Heart left ventricle (tissue), 13 donors: ENCODE data around the gene ZC3H12C.

Experiments
- CTCF ChIP-seq, 12 donors: fragments of 200-600 bp; sonication (generic) in 4 of 12; IDR thresholded peaks; one replicate each; pipeline versions ENCODE4 v1.5.0 to v1.8.0; 2018 to 2022; ENCODE audit warnings: antibody characterized with exemption in 12 of 12, mild to moderate bottlenecking in 5 of 12
- POLR2A ChIP-seq, 2 donors: fragments of 450-650 bp; IDR thresholded peaks; one replicate each; pipeline ENCODE4 v1.6.1; 2017; ENCODE audit warnings: antibody characterized with exemption in 2 of 2, mild to moderate bottlenecking in 2 of 2, moderate library complexity in 2 of 2
- donor health status: ischemic (EF 13 %, LVEDD 7.1; RV severe dilation, severe dysfunction).
- donor health status: DM: no; HTN: yes; CAD: no.
- donor health status: DM: no; HTN: no; CAD: no.
- donor health status: ischemic (EF 25% LVEDD 6.9; RV normal size, moderate dysfunction).
- donor health status: ischemic (EF 25% LVEDD 5.7; RV mildly dilated, moderate dysfunction).
- donor health status: ischemic (EF 35%, LVEDD 5.7; RV mildly dilated, moderate dysfunction).
- donor health status: nonischemic (EF 11% LVEDD 7.7; RV severe dilation, severe dysfunction).
- donor health status: DM: yes; HTN: yes; CAD: no.
- donor health status: PGD.
- donor health status: ischemic (EF 29% LVEDD 5.4; RV normal size, mild dysfunction).
- donor health status: nonischemic (EF 23%, LVEDD 6.1; RV moderate dilation, normal function).

DNA sequence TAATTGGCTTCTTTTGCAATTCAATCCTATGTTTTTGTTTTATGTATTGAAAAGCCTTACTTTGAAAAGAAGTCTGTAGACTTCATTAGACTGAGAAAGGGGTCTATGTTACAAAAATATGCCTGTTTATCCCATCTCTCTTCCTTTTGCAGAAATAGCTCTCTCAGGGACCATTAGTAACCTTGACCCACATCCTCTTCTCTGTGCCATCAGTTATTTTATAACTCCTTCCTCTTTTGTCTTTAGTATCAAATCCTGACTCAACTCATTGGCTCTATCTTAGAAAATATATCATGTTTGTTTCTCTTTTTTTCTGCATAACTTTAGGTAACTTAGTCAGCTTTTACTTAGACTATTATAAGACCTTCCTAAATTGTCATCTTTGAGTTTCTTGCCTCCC lies 20.3 kb downstream of the ZC3H12C start:
- no peak for TF ChIP-seq CTCF (IDR thresholded peaks at IDR 0.05)
- no peak for TF ChIP-seq POLR2A (IDR thresholded peaks at IDR 0.05)
